ENCODE data around the gene CD59. TPM values are rescaled to one million over a fixed set of nuclear protein-coding genes. Genes with fewer than 3 reads are reported as not detected.
A peak's percentile ranks its signal among the peaks of the same experiment; 100 is the strongest.

Gene CD59
- total and polyA plus RNA-seq, 2 of the 13 experiments (the other 11 are each of a cell fraction or from before 2014, with no cell fraction given), result 127 to 289 TPM

- TF ChIP-seq HDAC1 (CRISPR knock-in tag; IDR thresholded peaks at IDR 0.05) (0 out of 2 replicates have a peak, but pooled peaks have one; percentile 34), ETV5 (CRISPR knock-in tag; IDR thresholded peaks at IDR 0.05; ENCODE audit: borderline replicate concordance) (peak; percentile 31; the same call in 1 of the 2 replicates), EP300 (IDR thresholded peaks at IDR 0.05; ENCODE audit: low read depth in 2 of 2, low read length in 2 of 2) (peak in 1 of 2 experiments; percentile 57; a peak in 2 of 4 replicates), EP300 (CRISPR knock-in tag; IDR thresholded peaks at IDR 0.05; ENCODE audit: borderline replicate concordance) (no peak), ZBTB21 (CRISPR knock-in tag; IDR thresholded peaks at IDR 0.05) (no peak), ZNF354B (CRISPR knock-in tag; IDR thresholded peaks at IDR 0.05) (no peak), ZSCAN9 (CRISPR knock-in tag; IDR thresholded peaks at IDR 0.05; ENCODE audit: borderline replicate concordance) (no peak), SOX6 (IDR thresholded peaks at IDR 0.05) (no peak), SOX6 (CRISPR knock-in tag; IDR thresholded peaks at IDR 0.05) (peak; percentile 63), ONECUT2 (CRISPR knock-in tag; IDR thresholded peaks at IDR 0.05) (peak; percentile 89), ZBTB44 (CRISPR knock-in tag; IDR thresholded peaks at IDR 0.05) (no peak), GATA4 (IDR thresholded peaks at IDR 0.05; ENCODE audit: borderline replicate concordance, low read depth) (no peak), GATAD2A (CRISPR knock-in tag; IDR thresholded peaks at IDR 0.05) (peak; percentile 70), ZMYM4 (CRISPR knock-in tag; IDR thresholded peaks at IDR 0.05) (peak; percentile 29; the same call in 1 of the 2 replicates)
- TF ChIP-seq, protein P1, sequence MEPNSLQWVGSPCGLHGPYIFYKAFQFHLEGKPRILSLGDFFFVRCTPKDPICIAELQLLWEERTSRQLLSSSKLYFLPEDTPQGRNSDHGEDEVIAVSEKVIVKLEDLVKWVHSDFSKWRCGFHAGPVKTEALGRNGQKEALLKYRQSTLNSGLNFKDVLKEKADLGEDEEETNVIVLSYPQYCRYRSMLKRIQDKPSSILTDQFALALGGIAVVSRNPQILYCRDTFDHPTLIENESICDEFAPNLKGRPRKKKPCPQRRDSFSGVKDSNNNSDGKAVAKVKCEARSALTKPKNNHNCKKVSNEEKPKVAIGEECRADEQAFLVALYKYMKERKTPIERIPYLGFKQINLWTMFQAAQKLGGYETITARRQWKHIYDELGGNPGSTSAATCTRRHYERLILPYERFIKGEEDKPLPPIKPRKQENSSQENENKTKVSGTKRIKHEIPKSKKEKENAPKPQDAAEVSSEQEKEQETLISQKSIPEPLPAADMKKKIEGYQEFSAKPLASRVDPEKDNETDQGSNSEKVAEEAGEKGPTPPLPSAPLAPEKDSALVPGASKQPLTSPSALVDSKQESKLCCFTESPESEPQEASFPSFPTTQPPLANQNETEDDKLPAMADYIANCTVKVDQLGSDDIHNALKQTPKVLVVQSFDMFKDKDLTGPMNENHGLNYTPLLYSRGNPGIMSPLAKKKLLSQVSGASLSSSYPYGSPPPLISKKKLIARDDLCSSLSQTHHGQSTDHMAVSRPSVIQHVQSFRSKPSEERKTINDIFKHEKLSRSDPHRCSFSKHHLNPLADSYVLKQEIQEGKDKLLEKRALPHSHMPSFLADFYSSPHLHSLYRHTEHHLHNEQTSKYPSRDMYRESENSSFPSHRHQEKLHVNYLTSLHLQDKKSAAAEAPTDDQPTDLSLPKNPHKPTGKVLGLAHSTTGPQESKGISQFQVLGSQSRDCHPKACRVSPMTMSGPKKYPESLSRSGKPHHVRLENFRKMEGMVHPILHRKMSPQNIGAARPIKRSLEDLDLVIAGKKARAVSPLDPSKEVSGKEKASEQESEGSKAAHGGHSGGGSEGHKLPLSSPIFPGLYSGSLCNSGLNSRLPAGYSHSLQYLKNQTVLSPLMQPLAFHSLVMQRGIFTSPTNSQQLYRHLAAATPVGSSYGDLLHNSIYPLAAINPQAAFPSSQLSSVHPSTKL (CRISPR knock-in tag; IDR thresholded peaks at IDR 0.05), result 0 out of 2 replicates have a peak, but pooled peaks have one; percentile 38
These were observed 41.1 kb downstream of the CD59 start (continued) for GRCh38 chr11:33695051-33695566.

Data from HepG2 (cell line).